Vagina (tissue), 2 donors: ENCODE measurements around the gene GPRIN2.
"Not testable (repeated sequence)": the region's sequence is repeated elsewhere in the genome, so short reads cannot be mapped to it uniquely, and the experiment has no call there.

Source experiments
- POLR2A ChIP-seq, 2 donors: fragments of 450-650 bp; IDR thresholded peaks; one replicate each; pipeline ENCODE4 v1.6.1; 2017; ENCODE audit warnings: antibody characterized with exemption in 2 of 2, mild to moderate bottlenecking in 2 of 2, moderate library complexity in 2 of 2
- TF ChIP-seq, protein P1 (sequence below), 3 experiments: fragments of 450-650 bp in 2 of 3; fragments of 200-600 bp in 1 of 3; sonication (generic) in 1 of 3; IDR thresholded peaks; one replicate each; pipeline ENCODE4 v1.5.1; 2017 to 2019; ENCODE audit warnings: antibody characterized with exemption in 3 of 3, mild to moderate bottlenecking in 2 of 3, moderate library complexity in 2 of 3

DNA sequence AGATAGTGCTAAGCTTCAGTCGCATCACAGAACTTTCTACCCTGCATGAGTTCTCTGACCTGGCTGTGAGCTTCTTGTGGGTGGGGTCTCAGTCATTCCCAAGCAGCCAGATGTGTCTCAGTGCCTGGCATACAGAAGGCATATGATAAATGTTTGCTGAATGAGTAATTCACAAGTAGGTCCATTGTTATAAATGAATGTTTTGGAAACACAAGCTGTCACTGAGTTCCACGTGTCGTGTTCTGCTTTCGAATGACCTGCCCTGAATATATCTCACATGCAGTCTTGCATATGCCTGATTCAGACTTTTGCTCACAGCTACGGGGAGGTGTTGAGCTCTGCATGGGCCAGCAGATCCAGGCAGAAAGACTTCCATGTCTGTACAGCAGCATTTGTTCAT lies 44.5 kb downstream of the GPRIN2 start:
- TF ChIP-seq, protein P1, sequence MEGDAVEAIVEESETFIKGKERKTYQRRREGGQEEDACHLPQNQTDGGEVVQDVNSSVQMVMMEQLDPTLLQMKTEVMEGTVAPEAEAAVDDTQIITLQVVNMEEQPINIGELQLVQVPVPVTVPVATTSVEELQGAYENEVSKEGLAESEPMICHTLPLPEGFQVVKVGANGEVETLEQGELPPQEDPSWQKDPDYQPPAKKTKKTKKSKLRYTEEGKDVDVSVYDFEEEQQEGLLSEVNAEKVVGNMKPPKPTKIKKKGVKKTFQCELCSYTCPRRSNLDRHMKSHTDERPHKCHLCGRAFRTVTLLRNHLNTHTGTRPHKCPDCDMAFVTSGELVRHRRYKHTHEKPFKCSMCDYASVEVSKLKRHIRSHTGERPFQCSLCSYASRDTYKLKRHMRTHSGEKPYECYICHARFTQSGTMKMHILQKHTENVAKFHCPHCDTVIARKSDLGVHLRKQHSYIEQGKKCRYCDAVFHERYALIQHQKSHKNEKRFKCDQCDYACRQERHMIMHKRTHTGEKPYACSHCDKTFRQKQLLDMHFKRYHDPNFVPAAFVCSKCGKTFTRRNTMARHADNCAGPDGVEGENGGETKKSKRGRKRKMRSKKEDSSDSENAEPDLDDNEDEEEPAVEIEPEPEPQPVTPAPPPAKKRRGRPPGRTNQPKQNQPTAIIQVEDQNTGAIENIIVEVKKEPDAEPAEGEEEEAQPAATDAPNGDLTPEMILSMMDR (IDR thresholded peaks at IDR 0.05): not testable (repeated sequence)
- TF ChIP-seq POLR2A (IDR thresholded peaks at IDR 0.05): not testable (repeated sequence)
